ENCODE data around the gene PNISR. TPM values are rescaled to one million over a fixed set of nuclear protein-coding genes. Genes with fewer than 3 reads are reported as not detected.

PNISR gene
- total RNA-seq, 1 donor from 2014 or later: 206 TPM

GRCh38 chr6:99458319-99458718 is 33.2 kb upstream of the PNISR start:
- peak; percentile 10 for TF ChIP-seq CTCF (IDR thresholded peaks at IDR 0.05; ENCODE audit: unreplicated experiment)
- H3K4me1 Mint-ChIP-seq: no peaks in the 10 kb centered on the region
- no peaks in the 10 kb centered on the region for H3K27me3 Mint-ChIP-seq (ENCODE audit: low read depth)
- H3K4me3 Mint-ChIP-seq: no peak overlapping the region
- no peak overlapping the region for H3K27ac Mint-ChIP-seq
- H3K36me3 Mint-ChIP-seq: peaks cover 36% of the 10 kb centered on the region
- peaks cover 39% of the 10 kb centered on the region for H3K9me3 Mint-ChIP-seq
- no peak for DNase-seq (ENCODE audit: low spot score in 2 of 2, unreplicated experiment in 2 of 2)

GRCh38 chr6:99446076-99446475 is 21.0 kb upstream of the PNISR start:
- no peak overlapping the region for H3K4me3 Mint-ChIP-seq
- peaks cover 73% of the 10 kb centered on the region for H3K36me3 Mint-ChIP-seq
- H3K9me3 Mint-ChIP-seq: peaks cover 40% of the 10 kb centered on the region

GRCh38 chr6:99434702-99435530 is 9.8 kb upstream of the PNISR start:
- Mint-ChIP-seq H3K4me3 (no peak overlapping the region), H3K27ac (no peak overlapping the region), H3K36me3 (peaks cover 2% of the 10 kb centered on the region), H3K9me3 (no peaks in the 10 kb centered on the region), H3K4me1 (no peaks in the 10 kb centered on the region), H3K27me3 (ENCODE audit: low read depth) (no peaks in the 10 kb centered on the region)
- DNase-seq (ENCODE audit: low spot score in 2 of 2, unreplicated experiment in 2 of 2): no peak
- TF ChIP-seq CTCF (IDR thresholded peaks at IDR 0.05; ENCODE audit: unreplicated experiment): peak; percentile 83

More at GRCh38 chr6:99446076-99446475, 21.0 kb upstream of the PNISR start:
- Mint-ChIP-seq H3K27ac (no peak overlapping the region), H3K27me3 (ENCODE audit: low read depth) (no peaks in the 10 kb centered on the region), H3K4me1 (no peaks in the 10 kb centered on the region)
- TF ChIP-seq CTCF (IDR thresholded peaks at IDR 0.05; ENCODE audit: unreplicated experiment): no peak
- no peak for DNase-seq (ENCODE audit: low spot score in 2 of 2, unreplicated experiment in 2 of 2)

GRCh38 chr6:99432877-99433276 is 7.8 kb upstream of the PNISR start:
- peaks cover 5% of the 10 kb centered on the region for H3K4me1 Mint-ChIP-seq
- H3K27me3 Mint-ChIP-seq (ENCODE audit: low read depth): no peaks in the 10 kb centered on the region
- H3K9me3 Mint-ChIP-seq: no peaks in the 10 kb centered on the region
- peaks cover 5% of the 10 kb centered on the region for H3K36me3 Mint-ChIP-seq
- no peak for TF ChIP-seq CTCF (IDR thresholded peaks at IDR 0.05; ENCODE audit: unreplicated experiment)
- H3K4me3 Mint-ChIP-seq: no peak overlapping the region
- H3K27ac Mint-ChIP-seq: no peak overlapping the region
- DNase-seq (ENCODE audit: low spot score in 2 of 2, unreplicated experiment in 2 of 2): no peak

- Mint-ChIP-seq H3K4me1 (peaks cover 14% of the 10 kb centered on the region), H3K27me3 (ENCODE audit: low read depth) (no peaks in the 10 kb centered on the region), H3K27ac (no peak overlapping the region), H3K9me3 (no peaks in the 10 kb centered on the region), H3K4me3 (no peak overlapping the region), H3K36me3 (peaks cover 5% of the 10 kb centered on the region)
- no peak for TF ChIP-seq CTCF (IDR thresholded peaks at IDR 0.05; ENCODE audit: unreplicated experiment)
- DNase-seq (ENCODE audit: low spot score in 2 of 2, unreplicated experiment in 2 of 2): no peak
Observed at GRCh38 chr6:99431901-99432300, 6.8 kb upstream of the PNISR start.

Data from mesothelial cell of epicardium (in vitro differentiated cells).